AG10803 (cell line): Measurements from ENCODE around the gene FXYD6.
A peak's percentile ranks its signal among the peaks of the same experiment; 100 is the strongest.

Experiments used
- DNase-seq: peaks from one replicate; pipeline ENCODE4 v3.0.0; 2010; ENCODE audit warnings: low read depth
- H3K4me3 ChIP-seq: 2 replicates; pipeline ENCODE4 v1.5.1; 2011; ENCODE audit warnings: mild to moderate bottlenecking, low read length, control low read depth
- TF ChIP-seq, protein P1 (sequence below): conservative IDR thresholded peaks from 2 replicates; pipeline ENCODE4 v1.5.1; 2011; ENCODE audit warnings: mild to moderate bottlenecking, low read length, control low read depth, inconsistent platforms

FXYD6 gene

DNA sequence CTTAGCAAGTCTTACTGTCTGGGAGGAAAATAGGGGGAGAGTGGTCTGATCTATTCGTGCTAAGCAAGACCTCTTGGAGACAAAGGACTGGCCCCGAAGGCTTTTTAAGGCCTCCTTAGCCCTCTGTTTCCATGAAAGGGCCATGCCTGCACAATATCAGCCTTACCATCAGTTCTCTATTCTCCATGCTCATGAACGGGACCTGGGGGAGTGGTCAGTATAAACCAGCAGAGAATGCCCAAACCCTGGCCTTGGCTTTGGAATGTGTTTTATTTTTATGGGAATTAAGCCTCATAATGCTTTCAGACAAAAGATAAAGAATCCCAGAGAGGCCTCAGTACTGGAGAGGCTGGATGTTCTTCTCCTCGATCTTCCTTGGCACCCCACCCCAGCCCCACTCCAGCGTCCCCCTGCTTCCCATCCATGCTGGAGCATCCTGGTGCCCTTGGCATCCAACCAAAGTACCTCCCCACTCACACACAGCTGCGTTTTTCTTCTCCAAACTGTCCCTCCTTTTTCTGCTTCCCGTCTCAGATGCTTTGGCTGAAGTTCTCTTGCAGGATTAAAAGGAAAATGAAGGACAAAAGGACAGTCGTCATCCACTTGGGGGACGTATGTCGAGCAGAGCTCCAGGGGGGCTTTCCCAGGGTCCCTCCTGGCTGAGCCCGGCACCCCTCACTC lies 18.6 kb downstream of the FXYD6 start:
- no peak overlapping the region for H3K4me3 ChIP-seq

DNA sequence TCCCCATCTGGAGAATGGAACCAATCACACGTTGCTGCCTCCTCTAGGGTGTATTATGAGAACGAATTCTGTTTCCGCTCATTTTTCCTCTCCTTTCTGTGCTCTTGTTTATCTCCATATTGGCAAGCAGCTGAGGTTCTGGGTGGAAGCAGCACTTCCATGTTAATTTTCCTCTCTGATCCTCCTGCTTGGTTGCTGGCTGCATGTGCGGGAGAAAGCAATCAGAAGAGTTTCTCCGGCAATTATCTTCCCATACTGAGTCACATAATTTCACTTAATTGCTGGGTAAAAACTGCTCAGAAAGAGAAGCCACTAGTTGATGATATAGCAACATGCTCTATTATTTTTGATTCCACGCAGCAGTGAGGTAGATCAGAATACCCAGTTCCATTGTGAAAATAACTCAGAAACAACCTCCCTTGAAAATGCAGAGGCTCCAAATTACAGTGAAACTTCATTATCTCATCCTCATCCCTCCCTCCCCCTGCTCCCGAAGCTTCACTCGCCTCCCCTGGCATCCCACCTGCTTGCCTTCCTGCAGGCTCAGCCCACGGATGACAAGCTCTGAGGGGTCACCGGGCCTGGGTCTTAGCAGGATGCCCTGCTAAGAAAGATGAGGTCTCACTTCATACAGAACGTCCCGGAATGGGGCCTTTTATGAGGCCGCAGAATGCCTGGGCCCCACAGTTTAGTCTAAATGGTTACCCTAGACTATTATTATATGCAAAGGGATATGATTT lies 20.4 kb downstream of the FXYD6 start:
- no peak overlapping the region for H3K4me3 ChIP-seq
- no peak for DNase-seq
- TF ChIP-seq, protein P1, sequence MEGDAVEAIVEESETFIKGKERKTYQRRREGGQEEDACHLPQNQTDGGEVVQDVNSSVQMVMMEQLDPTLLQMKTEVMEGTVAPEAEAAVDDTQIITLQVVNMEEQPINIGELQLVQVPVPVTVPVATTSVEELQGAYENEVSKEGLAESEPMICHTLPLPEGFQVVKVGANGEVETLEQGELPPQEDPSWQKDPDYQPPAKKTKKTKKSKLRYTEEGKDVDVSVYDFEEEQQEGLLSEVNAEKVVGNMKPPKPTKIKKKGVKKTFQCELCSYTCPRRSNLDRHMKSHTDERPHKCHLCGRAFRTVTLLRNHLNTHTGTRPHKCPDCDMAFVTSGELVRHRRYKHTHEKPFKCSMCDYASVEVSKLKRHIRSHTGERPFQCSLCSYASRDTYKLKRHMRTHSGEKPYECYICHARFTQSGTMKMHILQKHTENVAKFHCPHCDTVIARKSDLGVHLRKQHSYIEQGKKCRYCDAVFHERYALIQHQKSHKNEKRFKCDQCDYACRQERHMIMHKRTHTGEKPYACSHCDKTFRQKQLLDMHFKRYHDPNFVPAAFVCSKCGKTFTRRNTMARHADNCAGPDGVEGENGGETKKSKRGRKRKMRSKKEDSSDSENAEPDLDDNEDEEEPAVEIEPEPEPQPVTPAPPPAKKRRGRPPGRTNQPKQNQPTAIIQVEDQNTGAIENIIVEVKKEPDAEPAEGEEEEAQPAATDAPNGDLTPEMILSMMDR, result no peak

More for the DNA sequence above, 18.6 kb downstream of the FXYD6 start:
- TF ChIP-seq, protein P1, result no peak
- no peak for DNase-seq

DNA sequence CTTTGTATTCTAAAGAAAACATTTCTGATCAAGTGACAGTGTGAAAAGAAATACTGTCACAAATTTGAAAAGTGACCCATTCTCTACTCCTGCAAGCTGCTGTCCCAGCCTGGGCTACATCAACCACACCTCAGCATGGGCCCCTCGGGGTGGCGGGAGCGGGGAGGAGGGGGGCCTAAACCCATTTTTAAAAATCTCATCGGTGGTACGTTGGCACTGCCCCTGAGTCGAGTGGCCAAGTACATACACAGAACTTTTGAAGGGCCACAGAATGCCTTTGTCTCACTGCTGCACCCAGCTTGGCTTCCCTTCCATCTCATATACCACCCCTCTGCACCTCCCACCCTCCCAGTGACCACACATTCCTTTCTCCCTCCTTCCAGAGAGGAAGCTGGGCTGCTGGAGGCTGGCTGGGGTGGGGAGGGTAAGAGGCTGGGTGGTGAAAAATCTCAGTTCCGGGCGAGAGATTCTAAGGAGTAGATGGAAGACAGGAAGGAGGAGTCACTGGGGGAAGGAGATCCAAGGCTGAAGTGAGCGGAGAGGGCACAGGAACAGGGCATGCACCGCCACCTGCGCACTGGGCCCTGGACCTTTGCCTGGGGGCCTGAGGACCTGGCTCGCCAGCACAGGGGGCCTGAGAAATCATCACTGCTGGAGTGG lies 21.1 kb downstream of the FXYD6 start:
- no peak for DNase-seq
- H3K4me3 ChIP-seq, result no peak overlapping the region
- TF ChIP-seq, protein P1, result no peak

DNA sequence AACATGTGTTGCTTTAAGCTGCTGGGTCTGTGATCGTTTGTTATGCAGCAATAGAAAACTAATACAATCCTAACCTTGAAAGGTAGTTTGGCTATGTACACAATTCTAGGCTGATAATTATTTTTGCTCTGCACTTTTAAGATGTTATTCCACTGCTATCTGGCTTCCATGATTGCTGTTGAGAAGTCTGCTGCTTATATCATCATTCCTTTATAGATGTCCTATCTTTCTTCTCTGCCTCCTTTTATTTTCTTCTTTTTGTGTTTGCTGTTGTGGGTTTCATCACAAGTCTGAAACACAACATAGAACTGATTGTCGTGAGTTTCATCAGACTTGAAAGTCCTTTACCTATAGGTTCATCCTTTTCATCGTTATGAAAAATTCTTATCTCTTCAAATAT lies 24.1 kb downstream of the FXYD6 start:
- no peak overlapping the region for H3K4me3 ChIP-seq
- DNase-seq, result no peak
- TF ChIP-seq, protein P1, result no peak

DNA sequence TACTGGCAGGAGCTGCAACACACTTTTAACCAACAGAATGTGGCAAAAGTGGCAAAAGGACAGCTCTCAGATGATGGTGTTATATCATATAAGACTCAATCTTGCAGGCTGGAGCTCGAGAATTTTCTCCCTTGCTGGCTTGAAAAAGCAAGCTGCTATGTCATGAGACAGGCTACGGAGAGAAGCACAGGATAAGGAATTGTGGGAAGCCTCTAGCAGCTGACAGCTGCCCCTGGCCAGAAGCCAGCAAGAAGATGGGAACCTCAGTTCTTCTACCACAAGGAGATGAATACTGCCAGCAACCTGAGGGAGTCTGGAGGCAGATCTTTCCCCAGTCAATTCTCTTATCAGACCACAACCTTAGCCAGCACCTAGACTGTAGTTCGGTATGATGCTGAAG lies 24.6 kb downstream of the FXYD6 start:
- DNase-seq, result no peak
- TF ChIP-seq, protein P1, result no peak
- no peak overlapping the region for H3K4me3 ChIP-seq

DNA sequence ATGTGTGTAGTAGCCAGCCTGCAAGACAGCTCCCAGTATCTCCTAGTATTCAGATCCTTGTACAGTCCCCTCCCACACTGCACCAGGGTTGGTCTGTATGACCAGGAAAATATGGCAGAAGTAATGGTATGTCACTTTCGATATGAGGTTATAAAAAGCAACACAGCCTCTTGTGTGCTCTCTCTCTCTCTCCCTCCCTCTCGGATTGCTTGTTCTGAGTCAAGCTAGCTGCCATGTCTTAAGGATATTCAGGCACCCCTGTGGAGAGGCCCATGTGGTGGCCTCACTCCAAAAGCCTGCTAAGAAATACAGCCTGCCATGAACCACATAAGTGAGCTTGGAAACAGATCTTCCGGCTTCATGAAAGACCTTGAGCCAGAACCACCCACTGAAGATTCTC lies 25.4 kb downstream of the FXYD6 start:
- TF ChIP-seq, protein P1, result no peak
- H3K4me3 ChIP-seq, result no peak overlapping the region
- DNase-seq, result peak; percentile 3
